ENCODE measurements around the gene FALEC.

FALEC gene

DNA sequence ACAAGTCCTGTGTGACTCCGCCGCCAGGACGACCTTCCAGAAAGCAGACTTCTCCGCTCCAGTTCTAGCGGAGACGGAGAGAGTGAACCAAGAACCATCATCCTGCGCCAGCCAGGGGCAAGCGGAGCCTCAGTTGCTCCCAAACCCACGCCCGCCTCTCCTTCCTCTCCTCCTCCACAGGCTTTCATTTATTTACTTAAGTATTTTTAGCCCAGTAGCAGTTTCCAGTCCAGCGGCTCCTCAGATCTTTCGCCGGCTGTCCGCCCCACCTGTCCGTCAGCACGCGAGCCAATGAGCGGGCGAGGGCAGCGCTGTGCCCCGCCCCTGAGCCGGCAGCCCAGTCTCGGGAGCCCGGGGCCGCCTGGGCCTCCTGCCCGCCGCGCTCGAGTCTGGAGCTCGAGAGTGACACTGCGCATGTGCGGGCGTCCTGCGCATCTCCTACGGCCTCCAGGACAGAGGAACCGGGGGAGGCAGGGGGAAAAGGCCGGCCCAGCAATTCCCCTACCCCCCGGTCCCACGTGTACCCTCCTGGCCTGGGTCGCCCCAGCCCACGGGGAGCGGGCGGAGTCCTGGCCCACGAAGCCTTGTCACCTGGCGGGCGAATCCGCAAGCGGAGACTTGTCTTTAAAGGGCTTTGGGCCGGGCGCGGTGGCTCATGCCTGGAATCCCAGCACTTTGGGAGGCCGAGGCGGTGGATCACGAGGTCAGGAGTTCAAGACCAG, at the start of gene FALEC:
Gene FALEC (plus strand): TSS at position 425 of the 722 bp plus-strand sequence.
- peak; percentile 96 for DNase-seq

DNA sequence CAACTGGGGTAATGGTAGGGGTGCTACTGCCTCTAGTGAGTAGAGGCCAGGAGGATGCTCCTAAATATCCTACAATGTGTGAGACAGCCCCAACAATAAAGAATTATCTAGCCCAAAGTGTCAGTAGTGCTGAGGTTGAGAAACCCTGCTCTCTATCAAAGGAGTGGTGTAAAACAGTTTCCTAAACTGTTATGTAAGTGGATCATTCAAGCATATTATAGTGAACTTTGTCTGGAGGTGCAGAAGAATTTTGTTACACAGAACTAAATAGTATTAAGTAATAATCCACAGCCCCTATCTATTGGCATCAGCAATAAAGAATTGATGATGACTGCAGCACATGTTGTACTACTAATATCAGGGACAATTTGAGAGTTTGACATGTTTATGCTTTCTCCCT, 48.6 kb upstream of the FALEC start:
- no peak for DNase-seq

DNA sequence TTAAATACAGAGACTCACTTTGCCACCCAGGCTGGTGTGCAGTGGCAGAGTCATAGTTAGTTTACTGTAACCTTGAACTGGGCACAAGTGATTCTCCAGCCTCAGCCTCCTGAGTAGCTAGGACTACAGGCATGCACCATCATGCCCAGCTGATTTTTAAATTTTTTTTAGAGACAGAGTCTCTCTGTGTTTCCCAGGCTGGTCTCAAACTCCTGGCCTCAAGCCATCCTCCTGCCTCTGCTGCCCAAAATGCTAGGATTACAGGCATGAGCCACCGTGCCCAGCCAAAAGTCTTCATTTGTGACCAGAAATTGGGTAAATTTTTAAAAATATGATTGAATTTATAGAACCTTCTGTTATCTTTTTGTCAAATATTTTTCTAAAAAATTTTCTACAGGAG, 46.3 kb upstream of the FALEC start:
- DNase-seq: no peak

DNA sequence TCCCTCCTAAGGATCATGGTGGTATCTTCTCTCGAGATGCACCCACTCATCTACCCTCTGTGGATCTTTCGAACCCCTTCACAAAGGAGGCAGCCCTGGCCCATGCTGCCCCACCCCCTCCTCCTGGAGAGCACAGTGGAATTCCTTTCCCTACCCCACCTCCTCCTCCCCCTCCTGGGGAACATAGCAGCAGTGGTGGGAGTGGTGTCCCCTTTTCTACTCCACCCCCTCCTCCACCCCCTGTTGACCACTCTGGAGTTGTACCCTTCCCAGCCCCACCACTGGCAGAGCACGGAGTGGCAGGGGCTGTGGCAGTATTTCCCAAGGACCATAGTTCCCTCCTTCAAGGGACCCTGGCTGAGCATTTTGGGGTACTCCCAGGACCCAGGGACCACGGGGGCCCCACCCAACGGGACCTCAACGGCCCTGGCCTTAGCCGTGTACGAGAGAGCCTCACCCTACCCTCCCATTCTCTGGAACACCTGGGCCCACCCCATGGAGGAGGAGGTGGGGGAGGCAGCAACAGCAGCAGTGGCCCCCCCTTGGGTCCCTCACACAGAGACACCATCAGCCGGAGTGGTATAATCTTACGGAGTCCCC, 42.9 kb upstream of the FALEC start:
- DNase-seq: no peak

DNA sequence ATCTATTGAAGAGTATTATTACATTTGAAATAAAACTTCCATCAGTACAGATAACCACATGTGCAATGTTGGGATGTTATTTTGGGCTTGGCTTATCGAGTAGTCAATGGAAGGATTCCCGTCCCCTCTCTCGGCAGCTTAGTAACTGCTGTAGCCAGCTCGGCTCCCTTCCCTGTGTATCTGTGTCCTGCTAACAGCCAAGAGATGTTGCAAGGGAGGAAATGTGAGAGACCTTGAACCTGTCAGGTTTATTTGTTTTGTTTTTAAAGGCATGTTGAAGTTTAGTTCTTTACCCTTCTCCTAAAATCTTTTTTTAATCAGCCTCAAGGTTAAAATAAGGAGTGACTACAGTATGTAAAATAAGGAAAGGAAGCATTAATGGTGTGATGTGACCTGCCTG, 41.9 kb upstream of the FALEC start:
- DNase-seq: no peak

DNA sequence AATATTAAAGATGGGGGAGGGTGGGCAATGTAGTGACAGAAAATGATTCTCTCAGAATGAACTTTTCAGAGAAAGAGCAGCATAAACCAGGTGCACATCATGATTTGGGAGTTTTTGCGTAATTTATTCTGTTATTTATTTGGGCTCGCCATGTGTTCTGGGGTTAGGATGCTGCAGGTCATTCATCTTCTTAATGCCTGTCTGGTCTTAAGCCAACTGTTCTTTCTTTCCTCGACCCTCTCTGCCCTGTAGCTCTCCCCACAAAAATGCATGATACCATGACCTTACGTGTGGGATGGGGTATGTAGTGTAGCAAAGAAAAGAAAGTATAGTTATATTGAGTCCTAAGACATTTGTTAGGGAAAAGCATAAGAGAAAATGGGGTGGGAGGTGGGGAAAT, 40.7 kb upstream of the FALEC start:
- DNase-seq: no peak

DNA sequence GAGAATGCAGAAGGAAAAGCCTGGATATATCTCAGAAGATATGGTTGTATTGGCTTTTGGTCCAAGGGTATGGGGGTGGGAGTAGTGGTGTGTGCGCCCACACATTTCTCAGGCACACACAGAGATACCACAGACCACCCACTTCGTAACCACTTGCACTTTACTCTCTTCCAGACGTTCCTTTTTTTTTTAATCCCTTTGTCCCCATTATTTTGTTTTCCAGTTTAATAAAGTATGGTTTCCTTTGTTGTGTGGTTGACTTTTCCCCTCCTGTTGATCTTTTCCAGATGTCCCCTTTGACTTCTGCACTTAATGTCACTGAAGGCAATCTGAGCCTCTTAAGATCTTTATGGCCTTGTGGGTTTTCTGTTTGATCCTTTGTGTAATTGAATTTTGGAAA, 38.8 kb upstream of the FALEC start:
- no peak for DNase-seq

DNA sequence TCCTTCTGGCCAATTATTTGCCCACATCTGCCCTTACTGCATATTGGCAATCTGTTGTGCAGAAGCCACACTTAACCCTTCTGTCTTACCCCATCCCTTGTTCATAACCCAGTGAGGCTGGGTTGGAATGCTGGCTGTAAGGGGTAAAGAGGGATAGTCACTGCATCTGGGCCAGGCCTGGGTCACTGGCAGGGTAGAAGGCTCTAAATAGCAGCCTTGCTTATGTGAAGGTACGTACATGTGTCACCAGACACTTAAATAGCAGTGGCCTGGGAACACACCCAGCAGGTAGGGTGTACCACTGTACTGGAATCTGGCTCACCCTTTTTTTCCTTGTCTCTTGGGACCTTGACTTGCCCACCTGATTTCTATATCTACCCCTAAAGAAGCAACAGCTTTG, 38.2 kb upstream of the FALEC start:
- no peak for DNase-seq

DNA sequence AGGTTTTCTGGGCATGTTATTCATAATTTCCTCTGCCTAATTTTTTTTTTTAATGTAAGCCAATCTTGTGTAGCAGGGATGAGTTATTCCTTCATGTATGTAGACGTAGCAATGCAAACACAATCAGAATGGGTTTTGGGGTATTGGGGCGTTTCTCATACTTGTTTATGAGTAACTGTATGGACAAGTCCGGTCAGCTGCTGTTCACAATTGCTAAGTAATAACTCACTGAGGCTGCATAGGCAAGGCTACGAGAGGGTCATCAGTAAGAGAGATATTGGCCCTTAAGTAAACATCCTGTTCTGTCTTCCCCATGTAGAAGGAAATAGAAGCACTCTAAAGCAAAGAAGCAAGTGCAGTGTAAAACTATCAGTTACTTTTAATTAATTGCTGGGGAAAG, 37.8 kb upstream of the FALEC start:
- peak; percentile 6 for DNase-seq

DNA sequence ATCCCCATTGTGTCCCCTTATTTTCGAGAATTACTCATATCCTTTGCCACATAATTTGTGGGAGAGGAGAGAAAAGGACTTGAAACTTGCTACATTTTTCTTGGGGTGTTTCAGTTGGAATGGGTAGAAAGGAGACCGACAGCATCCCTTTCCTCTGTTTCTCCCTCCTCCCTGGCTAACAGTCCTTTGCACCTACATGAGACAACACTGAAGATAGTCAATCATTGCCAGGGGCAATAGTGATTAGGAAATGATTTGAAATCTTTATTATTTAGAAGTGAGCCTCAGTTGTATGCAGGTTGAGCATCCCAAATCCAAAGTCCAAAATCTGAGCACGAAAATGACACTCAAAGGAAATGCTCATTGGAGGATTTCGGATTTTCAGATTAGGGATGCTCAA, 36.2 kb upstream of the FALEC start:
- DNase-seq: no peak

DNA sequence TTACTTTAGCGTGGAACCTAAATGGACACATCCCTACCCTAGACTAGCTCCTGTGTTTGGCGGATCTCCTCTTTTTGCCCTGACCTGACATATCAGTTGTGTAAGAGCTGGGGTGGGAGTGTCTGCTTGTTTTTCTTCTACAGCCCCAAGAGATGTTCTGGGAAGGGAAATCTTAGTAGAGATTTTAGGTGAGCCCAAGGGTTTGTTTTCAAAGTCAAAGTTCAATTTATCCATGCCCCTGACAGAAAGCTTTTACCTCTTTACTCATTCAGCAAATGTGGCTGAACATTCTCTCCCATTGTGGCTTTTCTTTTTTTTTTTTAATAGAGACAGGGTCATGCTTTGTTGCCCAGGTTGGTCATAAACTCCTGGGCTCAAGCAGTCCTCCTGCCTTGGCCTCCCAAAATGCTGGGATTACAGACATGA, 35.6 kb upstream of the FALEC start:
- DNase-seq: no peak

DNA sequence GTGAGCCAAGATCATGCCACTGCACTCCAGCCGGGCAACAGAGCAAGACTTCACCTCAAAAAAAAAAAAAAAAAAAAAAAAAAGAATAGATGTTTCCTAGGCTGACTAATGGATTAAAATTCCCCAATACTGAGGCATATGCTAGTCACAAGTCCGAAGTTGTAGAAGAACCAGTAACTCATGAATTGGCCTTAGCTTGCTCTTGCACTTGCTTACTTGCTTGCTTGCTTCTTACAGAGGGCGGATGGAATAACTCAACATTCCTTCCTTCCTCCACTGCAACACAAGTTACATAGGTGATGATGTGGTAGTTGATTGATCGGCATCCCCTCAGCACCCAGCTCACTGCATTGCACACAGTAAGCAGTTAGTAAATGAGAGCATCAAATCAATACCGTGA, 31.1 kb upstream of the FALEC start:
- peak; percentile 31 for DNase-seq

DNA sequence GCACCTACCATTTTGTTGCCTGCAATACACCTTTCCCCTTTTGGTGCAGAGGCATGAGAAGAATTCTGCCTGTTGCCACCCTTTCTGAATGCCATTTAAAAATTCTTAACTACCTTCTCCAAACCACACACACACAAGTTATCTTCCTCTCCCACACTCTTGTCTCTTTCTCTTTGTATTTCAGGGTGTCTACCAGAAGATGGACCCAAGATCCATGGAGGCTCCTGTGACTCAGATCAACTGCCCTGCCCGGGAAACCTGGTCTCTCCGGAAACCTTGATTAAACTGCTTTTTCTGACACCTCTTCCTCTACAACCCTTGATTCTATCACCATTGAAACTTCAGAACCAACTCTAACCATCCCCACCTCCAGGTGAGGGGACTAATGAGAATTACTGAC, 30.7 kb upstream of the FALEC start:
- DNase-seq: peak; percentile 34

DNA sequence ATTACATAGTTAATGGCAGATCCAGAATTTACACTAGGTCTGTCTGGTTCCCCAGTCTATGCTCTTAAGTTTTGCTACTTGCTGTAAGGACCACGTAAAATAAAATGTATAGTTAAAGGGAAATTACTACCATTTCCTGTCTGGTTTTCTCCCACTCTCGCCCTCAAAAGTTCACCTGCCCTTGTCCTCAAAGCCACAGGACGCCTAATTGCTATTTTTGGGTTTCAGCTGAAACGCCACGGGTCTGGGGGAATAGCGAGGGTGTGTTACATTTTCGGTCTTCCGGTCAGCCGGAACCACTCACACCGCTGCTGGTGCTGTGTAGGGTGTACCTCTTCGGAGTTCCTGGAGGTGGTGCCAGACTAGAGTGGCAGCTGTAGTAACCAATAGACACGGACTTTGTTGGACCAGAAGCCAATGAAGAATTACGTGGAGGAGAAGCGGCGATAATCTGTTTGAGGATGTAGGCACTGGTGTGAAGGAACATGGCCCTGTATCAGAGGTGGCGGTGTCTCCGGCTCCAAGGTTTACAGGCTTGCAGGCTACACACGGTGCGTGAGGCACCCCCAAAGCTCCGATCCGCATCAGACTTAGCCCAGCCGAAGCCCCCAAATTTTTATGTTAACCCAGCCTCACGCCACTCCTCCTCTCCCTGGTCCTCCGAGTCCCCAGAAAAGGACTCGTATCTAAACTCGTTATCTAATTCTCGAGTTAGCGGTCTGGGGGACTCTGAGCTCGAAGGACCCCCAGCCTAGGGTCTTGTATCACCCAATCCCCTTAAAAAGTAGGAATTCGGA, 28.4 kb upstream of the FALEC start, which contains the start of gene TARS2:
Gene TARS2 (plus strand): TSS at position 454 of the 797 bp plus-strand sequence. CDS start 32 bp downstream, at position 486.
- DNase-seq: peak; percentile 99

DNA sequence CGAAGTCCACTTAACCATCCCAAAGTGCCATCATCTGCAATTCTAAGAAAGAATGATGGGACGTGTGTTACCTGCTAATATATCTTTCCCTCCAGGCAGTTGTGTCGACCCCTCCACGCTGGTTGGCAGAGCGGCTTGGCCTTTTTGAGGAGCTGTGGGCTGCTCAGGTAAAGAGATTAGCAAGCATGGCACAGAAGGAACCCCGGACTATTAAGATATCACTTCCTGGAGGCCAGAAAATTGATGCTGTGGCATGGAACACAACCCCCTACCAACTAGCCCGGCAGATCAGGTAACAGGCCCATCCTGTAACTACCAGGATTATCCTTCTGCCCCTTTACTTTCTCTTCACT, 27.8 kb upstream of the FALEC start:
- no peak for DNase-seq

DNA sequence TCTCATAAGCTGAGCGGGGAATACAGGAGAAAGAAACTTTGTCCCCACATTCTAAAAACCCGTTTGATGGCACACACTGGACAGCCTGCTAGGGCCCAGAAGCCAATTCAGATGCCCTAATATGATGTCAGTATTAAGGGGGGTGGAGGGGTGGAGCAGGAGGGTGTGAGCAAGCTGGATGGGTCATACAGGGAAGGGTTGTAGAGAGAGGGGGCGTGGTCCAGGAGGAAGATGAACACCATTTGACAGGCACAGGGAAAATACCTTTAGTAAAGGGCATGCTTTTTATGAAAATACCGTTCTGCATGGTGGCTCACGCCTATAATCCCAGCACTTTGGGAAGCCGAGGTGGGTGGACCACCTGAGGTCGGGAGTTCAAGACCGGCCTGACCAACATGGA, 22.4 kb upstream of the FALEC start:
- no peak for DNase-seq

DNA sequence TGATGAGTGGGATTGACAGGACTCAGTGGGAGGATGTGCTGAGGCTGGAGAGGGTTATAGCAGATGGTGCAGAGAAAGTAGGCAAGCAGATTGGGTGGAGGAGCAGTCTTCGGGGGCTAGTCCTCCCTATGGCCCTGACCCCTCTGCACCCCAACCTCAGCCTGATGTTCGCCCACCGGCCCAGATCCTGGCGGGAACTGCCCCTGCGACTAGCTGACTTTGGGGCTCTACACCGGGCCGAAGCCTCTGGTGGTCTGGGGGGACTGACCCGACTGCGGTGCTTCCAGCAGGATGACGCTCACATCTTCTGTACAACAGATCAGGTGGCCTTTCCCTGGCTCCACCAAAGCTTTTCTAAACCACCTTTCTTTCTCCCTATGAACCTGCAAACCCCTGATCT, 17.2 kb upstream of the FALEC start:
- no peak for DNase-seq

DNA sequence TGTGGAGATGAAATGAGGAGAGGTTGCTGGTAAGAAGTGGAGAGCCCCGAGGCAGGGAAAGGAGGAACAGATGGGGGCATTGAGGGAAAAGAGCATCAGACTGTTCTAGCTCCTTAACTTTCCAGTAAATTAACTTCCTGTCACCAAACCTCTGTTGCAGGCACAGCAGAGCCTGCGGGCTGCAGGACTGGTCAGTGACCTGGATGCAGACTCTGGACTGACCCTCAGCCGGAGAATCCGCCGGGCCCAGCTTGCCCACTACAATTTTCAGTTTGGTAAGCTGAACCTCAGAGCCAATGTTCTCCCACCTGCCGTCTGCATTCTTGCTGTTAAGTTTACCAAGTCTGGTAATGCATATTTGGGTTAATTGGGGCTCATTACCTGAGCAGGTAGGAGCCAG, 10.1 kb upstream of the FALEC start:
- DNase-seq: no peak

DNA sequence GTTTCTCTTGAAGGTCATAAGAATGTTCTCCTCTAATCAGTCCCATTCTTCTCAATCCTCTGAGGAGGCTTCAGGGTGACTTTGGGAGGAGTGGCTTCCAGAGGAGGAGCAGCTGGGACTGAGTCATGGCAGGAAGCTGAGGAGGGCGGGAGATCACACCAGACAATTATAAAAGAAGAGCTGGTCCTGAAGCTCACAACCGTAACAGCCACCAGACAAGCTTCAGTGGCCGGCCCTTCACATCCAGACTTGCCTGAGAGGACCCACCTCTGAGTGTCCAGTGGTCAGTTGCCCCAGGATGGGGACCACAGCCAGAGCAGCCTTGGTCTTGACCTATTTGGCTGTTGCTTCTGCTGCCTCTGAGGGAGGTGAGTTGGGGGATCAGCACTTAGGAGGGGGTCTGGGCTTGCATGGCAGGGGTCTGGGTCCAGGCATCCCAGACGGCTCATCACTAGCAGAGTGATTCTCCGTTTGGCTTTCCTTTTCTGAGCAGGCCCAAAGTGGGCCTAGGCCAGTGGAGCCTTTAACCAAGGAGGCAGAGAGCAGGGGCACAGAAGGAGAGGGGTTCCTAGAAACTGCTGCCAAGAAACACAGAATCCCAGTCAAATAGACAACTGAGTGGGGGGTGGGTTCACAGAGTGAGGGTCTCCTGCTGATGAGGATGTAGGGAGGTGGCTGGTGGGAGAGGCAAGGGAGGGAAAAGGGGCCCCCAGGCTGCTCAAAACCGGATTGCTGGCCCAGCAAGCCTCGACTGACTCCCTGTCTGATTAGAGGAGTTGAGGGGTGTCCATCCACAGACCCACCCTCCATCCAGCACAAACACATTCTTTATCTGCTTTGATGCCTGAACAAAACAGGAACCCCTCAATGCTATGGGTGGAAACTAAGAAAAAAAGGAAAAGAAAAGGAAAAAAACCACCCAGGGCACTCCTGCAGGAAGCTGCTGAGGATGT, 7.4 kb upstream of the FALEC start, which contains the start of gene ECM1:
Gene ECM1 (plus strand): TSS at position 198 of the 953 bp plus-strand sequence. CDS start 101 bp downstream, at position 299.
- DNase-seq: peak; percentile 77

DNA sequence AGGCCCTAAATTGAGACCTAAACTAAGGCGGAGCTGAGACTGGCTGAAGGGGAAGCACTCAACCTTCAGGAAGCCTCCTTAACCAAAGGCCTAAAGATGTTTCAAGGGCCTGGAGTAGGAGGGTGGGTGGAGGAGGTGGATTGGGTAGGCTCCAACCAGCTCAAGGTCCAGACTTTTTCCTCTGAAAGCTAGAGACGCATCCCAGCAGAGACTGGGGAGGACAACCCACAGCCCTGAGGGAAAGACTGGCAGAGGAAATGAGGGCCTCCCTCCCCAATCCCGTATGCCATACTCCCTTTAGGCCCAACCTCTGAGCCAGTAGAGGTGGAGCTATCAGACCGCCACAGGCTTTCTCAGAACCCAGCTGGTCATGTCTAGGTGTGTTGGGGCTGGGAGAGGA, 6.6 kb upstream of the FALEC start:
- DNase-seq: no peak

DNA sequence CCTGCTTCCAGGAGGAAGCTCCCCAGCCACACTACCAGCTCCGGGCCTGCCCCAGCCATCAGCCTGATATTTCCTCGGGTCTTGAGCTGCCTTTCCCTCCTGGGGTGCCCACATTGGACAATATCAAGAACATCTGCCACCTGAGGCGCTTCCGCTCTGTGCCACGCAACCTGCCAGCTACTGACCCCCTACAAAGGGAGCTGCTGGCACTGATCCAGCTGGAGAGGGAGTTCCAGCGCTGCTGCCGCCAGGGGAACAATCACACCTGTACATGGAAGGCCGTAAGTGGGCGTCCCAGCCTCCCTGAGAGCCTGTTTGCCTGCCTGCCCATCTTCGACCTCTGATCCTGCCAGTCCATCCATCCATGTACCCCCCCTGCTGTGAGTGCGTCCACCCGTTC, 4.0 kb upstream of the FALEC start:
- DNase-seq: no peak

DNA sequence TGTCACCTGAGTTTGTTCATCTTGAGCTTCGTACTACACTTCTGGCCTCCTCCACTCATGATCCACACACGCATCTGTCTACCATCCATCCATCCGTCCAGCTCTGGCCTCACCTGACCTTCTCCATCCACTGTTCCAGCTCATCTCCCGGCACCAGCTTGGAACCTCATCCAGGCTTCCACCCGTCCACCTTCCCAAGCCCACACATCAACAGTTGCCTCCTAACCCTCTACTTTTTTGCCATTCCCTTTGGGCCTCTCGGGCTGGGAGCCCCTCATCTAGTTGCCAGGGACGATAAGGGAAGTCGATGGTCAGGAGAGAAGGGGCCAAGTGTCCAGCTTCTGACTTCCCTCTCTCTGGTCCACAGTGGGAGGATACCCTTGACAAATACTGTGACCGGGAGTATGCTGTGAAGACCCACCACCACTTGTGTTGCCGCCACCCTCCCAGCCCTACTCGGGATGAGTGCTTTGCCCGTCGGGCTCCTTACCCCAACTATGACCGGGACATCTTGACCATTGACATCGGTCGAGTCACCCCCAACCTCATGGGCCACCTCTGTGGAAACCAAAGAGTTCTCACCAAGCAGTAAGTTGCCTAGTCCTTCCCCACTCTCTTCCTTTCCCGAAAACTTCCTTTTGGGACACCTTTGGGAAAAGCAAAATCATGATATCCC, 3.4 kb upstream of the FALEC start:
- no peak for DNase-seq

All from fibroblast of skin of right quadriceps (primary cell).